Heart left ventricle (tissue), 16 donors: Measurements from ENCODE around the gene ATP9B. TPM values are rescaled to one million over a fixed set of nuclear protein-coding genes. Genes with fewer than 3 reads are reported as not detected.

ENCODE experiments used
- ATAC-seq, 4 donors: fragments of 200-7000 bp; cut with Tn5 transposase; one replicate each; pipeline ENCODE4 v1.9.1; 2020 to 2022; ENCODE audit warnings: moderate library complexity in 4 of 4, mild to moderate bottlenecking in 3 of 4, moderate number of reproducible peaks in 1 of 4
- DNase-seq, 5 donors: peaks; one replicate each; pipeline ENCODE4 v3.0.0-alpha.2; 2020
- H3K27ac ChIP-seq, 12 donors: fragments of 200-600 bp; sonication (generic) in 4 of 12; one replicate each; pipeline versions ENCODE4 v1.5.0 to v1.8.0; 2016 to 2022; ENCODE audit warnings: mild to moderate bottlenecking in 2 of 12
- H3K27me3 ChIP-seq, 9 donors: fragments of 200-600 bp; sonication (generic) in 2 of 9; one replicate each; pipeline versions ENCODE4 v1.5.1 to v1.8.0; 2016 to 2022; ENCODE audit warnings: mild to moderate bottlenecking in 3 of 9
- H3K36me3 ChIP-seq, 9 donors: fragments of 200-600 bp; sonication (generic) in 2 of 9; one replicate each; pipeline versions ENCODE4 v1.5.0 to v1.8.0; 2018 to 2022; ENCODE audit warnings: mild to moderate bottlenecking in 2 of 9
- H3K4me1 ChIP-seq, 12 donors: fragments of 200-600 bp; sonication (generic) in 4 of 12; one replicate each; pipeline versions ENCODE4 v1.5.0 to v1.8.0; 2016 to 2022; ENCODE audit warnings: mild to moderate bottlenecking in 3 of 12
- H3K4me3 ChIP-seq, 12 donors: fragments of 200-600 bp; sonication (generic) in 4 of 12; one replicate each; pipeline versions ENCODE4 v1.5.0 to v1.8.0; 2017 to 2022; ENCODE audit warnings: mild to moderate bottlenecking in 9 of 12, moderate library complexity in 4 of 12
- H3K9me3 ChIP-seq, 12 donors: fragments of 200-600 bp; sonication (generic) in 4 of 12; one replicate each; pipeline versions ENCODE4 v1.5.0 to v1.8.0; 2016 to 2022; ENCODE audit warnings: mild to moderate bottlenecking in 1 of 12
- CTCF ChIP-seq, 12 donors: fragments of 200-600 bp; sonication (generic) in 4 of 12; IDR thresholded peaks; one replicate each; pipeline versions ENCODE4 v1.5.0 to v1.8.0; 2018 to 2022; ENCODE audit warnings: antibody characterized with exemption in 12 of 12, mild to moderate bottlenecking in 5 of 12
- POLR2A ChIP-seq, 2 donors: fragments of 450-650 bp; IDR thresholded peaks; one replicate each; pipeline ENCODE4 v1.6.1; 2017; ENCODE audit warnings: antibody characterized with exemption in 2 of 2, mild to moderate bottlenecking in 2 of 2, moderate library complexity in 2 of 2
- WGBS, 4 donors: extraction: QIAGEN DNeasy Blood & Tissue Kit in 2 of 4; methylation state at CpG; one replicate each; pipeline versions ENCODE4 v1.1.5 to v1.1.7; 2013 to 2018; 5-methylcytosine and 5-hydroxymethylcytosine counted together
- intact Hi-C, 10 donors: fragments of 100-400 bp; cut with DNase I; formaldehyde crosslinking; loops; one replicate each; pipeline versions ENCODE4 v1.11.1 to v1.14.2; 2022
- polyA plus RNA-seq, 2 donors: library from polyadenylated mRNA; stranded (reverse); fragments of 200-250 nt; gene quantifications; one replicate each; pipeline ENCODE4 v1.2.3, GENCODE V29; 2013
- total RNA-seq, 9 donors: library from RNA; depleted of rRNA in 2 of 9; stranded (reverse); fragments of >200 nt in 2 of 9; fragmentation: NEBNext Ultra II Directional in 3 of 9; extraction: Animal tissue kit (Norgen Biotek cat#: 25700) in 3 of 9; gene quantifications; one replicate each; pipeline versions ENCODE4 v1.1.0 to v1.2.4, GENCODE V29; 2016 to 2023
- donor health status: ischemic (EF 13 %, LVEDD 7.1; RV severe dilation, severe dysfunction).
- donor health status: healthy with polysubstance abuse.
- donor health status: DM: no; HTN: yes; CAD: no.
- donor health status: DM: no; HTN: no; CAD: no.
- donor health status: ischemic (EF 25% LVEDD 6.9; RV normal size, moderate dysfunction).
- donor health status: ischemic (EF 25% LVEDD 5.7; RV mildly dilated, moderate dysfunction).
- donor health status: healthy.
- donor health status: DM: yes; HTN: yes; CAD: no.
- donor health status: ischemic (EF 35%, LVEDD 5.7; RV mildly dilated, moderate dysfunction).
- donor health status: nonischemic (EF 11% LVEDD 7.7; RV severe dilation, severe dysfunction).
- donor health status: DM: yes; HTN: yes; CAD: no.
- donor health status: PGD.
- donor health status: ischemic (EF 29% LVEDD 5.4; RV normal size, mild dysfunction).
- donor health status: nonischemic (EF 23%, LVEDD 6.1; RV moderate dilation, normal function).

The ATP9B gene
- total and polyA plus RNA-seq, 11 donors = 7.4 to 23.9 (median 12.8) TPM

DNA sequence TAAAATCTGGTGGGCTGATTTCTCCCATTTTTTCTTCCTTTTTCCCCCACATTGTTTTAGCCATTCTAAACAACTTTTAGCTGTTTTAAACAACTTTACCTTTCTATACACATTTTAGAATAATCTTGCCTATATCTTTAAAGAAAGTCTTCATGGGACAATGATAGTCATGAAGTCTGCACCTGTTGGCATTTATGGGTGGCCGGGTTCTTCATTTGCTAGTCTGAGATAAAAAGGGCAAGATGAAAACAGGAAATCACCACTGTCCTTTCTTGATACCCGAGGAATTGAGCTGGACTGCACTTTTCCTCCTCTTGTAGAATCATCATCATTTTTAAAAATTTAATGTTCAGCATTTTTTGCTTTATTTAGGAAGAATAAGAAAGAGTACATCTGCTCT is 104.5 kb downstream of the ATP9B start:
- no peaks in the 10 kb centered on the region for H3K9me3 ChIP-seq
- WGBS, 4 donors = 90 to 94% (median 92%) methylated on average over 2 of the region's 2 CpGs

GRCh38 chr18:79178113-79178531 is 108.9 kb downstream of the ATP9B start:
- Histone ChIP-seq H3K36me3 (peaks cover 0 to 29% (median 17%) of the 10 kb centered on the region in 9 donors), H3K4me1 (peaks cover 0 to 7% (median 0%) of the 10 kb centered on the region in 12 donors), H3K4me3 (no peak overlapping the region), H3K27ac (peak overlapping the region in 1 of 12 donors; percentile 0), H3K9me3 (no peaks in the 10 kb centered on the region), H3K27me3 (no peaks in the 10 kb centered on the region)
- DNase-seq (peak in 3 of 5 donors; percentile 22 to 31 (median 22)), ATAC-seq (peak; percentile 77 to 89 (median 85))
- WGBS, 4 donors = 49 to 66% (median 54%) methylated on average over 10 of the region's 10 CpGs
- TF ChIP-seq POLR2A (IDR thresholded peaks at IDR 0.05) = no peak
- TF ChIP-seq CTCF (IDR thresholded peaks at IDR 0.05) = no peak
- intact Hi-C loops = loop anchor here in 1 of 10 donors (10.0 kb wide), 1 partner anchor 113 kb away; the partner anchor contains the start of gene ATP9B

More for the DNA sequence above, 104.5 kb downstream of the ATP9B start:
- TF ChIP-seq POLR2A (IDR thresholded peaks at IDR 0.05) = no peak
- DNase-seq = no peak
- Histone ChIP-seq H3K4me3 (no peak overlapping the region), H3K36me3 (peaks cover 0 to 29% (median 17%) of the 10 kb centered on the region in 9 donors), H3K27ac (no peak overlapping the region), H3K4me1 (peaks cover 0 to 15% (median 3%) of the 10 kb centered on the region in 12 donors), H3K27me3 (no peaks in the 10 kb centered on the region)
- no peak for ATAC-seq
- intact Hi-C loops = loop anchor here in 1 of 10 donors (10.0 kb wide), 1 partner anchor 109 kb away; the partner anchor contains the start of gene ATP9B

DNA sequence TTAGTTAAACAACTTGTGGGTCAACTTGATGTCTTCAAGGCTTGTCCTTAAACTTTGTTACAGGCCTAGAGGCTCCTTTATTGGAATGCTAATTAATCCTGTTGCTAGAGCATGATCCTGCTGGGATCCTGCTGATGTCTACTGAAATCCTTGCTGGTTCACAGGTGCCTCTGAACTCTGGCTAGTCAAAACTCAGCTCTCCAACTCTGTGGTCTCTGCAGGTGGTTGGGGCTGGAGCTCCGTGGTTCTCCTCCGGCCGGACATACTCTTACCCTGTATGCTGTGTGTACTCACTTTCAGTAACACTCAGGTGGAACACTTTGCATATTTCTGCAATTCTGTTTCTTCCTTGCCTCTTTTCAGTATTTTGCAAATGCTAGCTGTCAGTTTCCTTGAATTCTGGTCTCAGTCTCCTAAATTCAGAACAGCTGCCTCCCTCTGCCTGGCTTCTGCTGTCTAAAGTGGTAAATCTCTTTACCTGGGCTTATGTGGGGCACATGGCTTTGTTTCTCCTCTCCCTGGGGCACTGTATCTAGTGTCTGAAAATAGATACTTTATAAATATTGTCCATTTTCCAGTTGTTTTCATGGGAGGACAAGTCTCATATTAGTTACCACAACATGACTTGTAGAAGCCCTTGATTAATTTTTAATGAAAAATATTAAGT is 113.0 kb downstream of the ATP9B start:
- H3K36me3 ChIP-seq = peaks cover 0 to 9% (median under 1%) of the 10 kb centered on the region in 9 donors
- intact Hi-C loops = loop anchor here in 1 of 10 donors (10.0 kb wide), 1 partner anchor 107 kb away; no protein-coding TSS in a partner anchor
- H3K27me3 ChIP-seq = no peaks in the 10 kb centered on the region
- DNase-seq = no peak
- H3K9me3 ChIP-seq = no peaks in the 10 kb centered on the region
- ATAC-seq = no peak
- H3K4me1 ChIP-seq = peaks cover 0 to 8% (median 0%) of the 10 kb centered on the region in 12 donors
- H3K4me3 ChIP-seq = no peak overlapping the region
- H3K27ac ChIP-seq = no peak overlapping the region
- TF ChIP-seq POLR2A (IDR thresholded peaks at IDR 0.05) (no peak), CTCF (IDR thresholded peaks at IDR 0.05) (no peak)
- WGBS, 4 donors = 98 to 100% (median 99%) methylated on average over 3 of the region's 3 CpGs

DNA sequence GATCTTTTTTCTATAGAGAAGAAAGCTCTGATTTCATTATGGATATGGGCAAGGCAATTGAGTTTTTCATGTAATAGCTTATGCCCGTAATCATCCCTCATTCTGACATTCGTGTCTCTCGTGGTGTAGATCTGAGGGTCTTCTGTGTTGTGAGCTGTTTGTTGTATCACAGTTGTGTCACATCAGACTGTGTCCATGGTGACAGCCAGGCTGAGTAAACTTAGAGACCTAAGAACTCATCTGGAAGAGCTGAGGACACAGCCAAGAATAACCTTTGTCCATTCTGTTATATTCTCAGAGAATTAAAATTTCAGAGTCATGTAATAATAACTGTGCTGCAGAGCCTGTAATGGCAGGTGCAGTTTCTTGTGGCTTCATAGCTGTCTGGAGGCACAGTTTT is 116.5 kb downstream of the ATP9B start:
- ATAC-seq = no peak
- DNase-seq = no peak
- Histone ChIP-seq H3K9me3 (no peaks in the 10 kb centered on the region), H3K27ac (no peak overlapping the region), H3K4me3 (no peak overlapping the region), H3K27me3 (no peaks in the 10 kb centered on the region), H3K4me1 (peaks cover 0 to 8% (median 0%) of the 10 kb centered on the region in 12 donors), H3K36me3 (peaks cover 0 to 6% (median 3%) of the 10 kb centered on the region in 9 donors)
- 62 to 87% (median 81%) methylated on average over 3 of the region's 3 CpGs for WGBS, 4 donors
- intact Hi-C loops = loop anchor here in 1 of 10 donors (10.0 kb wide), 1 partner anchor 111 kb away; no protein-coding TSS in a partner anchor
- TF ChIP-seq POLR2A (IDR thresholded peaks at IDR 0.05) (no peak), CTCF (IDR thresholded peaks at IDR 0.05) (no peak)
